NCI-H446 (cell line): ENCODE results near the gene C1orf122.

Source experiments
- DNase-seq, 2 experiments: peaks; one replicate each; lab custom pipeline; 2025; lab: John Stamatoyannopoulos, UW

The C1orf122 gene

GRCh38 chr1:37797750-37798345 lies 9.7 kb upstream of the C1orf122 start:
- no peak for DNase-seq

GRCh38 chr1:37802439-37802838 lies 5.2 kb upstream of the C1orf122 start:
- DNase-seq, result no peak

- DNase-seq, result no peak
Observed at GRCh38 chr1:37807220-37807554, 403 bp upstream of the C1orf122 start.

GRCh38 chr1:37808369-37809319 lies 1.1 kb downstream of the C1orf122 start:
- DNase-seq, result peak; percentile 88 to 93

- no peak for DNase-seq
Observed at GRCh38 chr1:37809942-37810341, 2.4 kb downstream of the C1orf122 start.

GRCh38 chr1:37811027-37811655 lies 3.6 kb downstream of the C1orf122 start:
- peak; percentile 42 to 77 for DNase-seq

- no peak for DNase-seq
Observed at GRCh38 chr1:37813529-37814145, 6.0 kb downstream of the C1orf122 start.

- no peak for DNase-seq
Observed at GRCh38 chr1:37814252-37814651, 6.7 kb downstream of the C1orf122 start.

- DNase-seq, result no peak
Observed at GRCh38 chr1:37817481-37817880, 9.9 kb downstream of the C1orf122 start.

GRCh38 chr1:37821481-37821880 lies 13.9 kb downstream of the C1orf122 start:
- no peak for DNase-seq

- DNase-seq, result no peak
Observed at GRCh38 chr1:37822906-37823815, 15.6 kb downstream of the C1orf122 start.

- DNase-seq, result no peak
Observed at GRCh38 chr1:37824001-37824400, 16.4 kb downstream of the C1orf122 start.

GRCh38 chr1:37825506-37825905 lies 17.9 kb downstream of the C1orf122 start:
- DNase-seq, result no peak

- no peak for DNase-seq
Observed at GRCh38 chr1:37828410-37829074, 21.0 kb downstream of the C1orf122 start.

GRCh38 chr1:37831109-37831508 lies 23.5 kb downstream of the C1orf122 start:
- DNase-seq, result no peak

GRCh38 chr1:37831809-37832208 lies 24.2 kb downstream of the C1orf122 start:
- DNase-seq, result no peak

GRCh38 chr1:37836788-37837187 lies 29.2 kb downstream of the C1orf122 start:
- DNase-seq, result no peak

GRCh38 chr1:37839676-37840075 lies 32.1 kb downstream of the C1orf122 start:
- DNase-seq, result no peak

GRCh38 chr1:37840711-37841110 lies 33.1 kb downstream of the C1orf122 start:
- DNase-seq, result no peak

GRCh38 chr1:37841652-37842051 lies 34.1 kb downstream of the C1orf122 start:
- DNase-seq, result no peak

- no peak for DNase-seq
Observed at GRCh38 chr1:37844536-37844935, 36.9 kb downstream of the C1orf122 start.
